Measurements from ENCODE around the gene SUGCT. TPM values are rescaled to one million over a fixed set of nuclear protein-coding genes. Genes with fewer than 3 reads are reported as not detected.

Gene SUGCT
- total RNA-seq, 4 donors from 2014 or later: 1.1 to 3.6 (median 2.6) TPM

DNA sequence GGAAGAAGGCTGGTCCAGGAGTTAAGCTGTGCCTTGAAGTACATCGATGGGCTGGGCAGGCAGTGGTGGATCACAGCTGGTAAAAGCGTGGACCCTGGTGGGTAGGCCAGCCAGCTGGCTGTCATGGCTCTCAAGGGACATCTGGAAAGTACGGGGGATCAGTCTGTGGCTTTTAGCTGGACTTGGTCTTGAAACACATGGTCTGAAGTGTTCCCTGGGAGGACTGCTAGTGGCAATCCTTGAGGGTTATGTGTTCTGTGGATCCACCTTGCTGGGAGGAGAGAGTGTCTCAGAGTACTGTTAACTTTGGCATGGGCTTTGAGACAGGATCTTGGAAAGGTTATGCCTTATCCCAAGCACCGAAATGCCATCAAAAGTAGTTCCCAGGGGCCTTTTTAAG is 754.3 kb downstream of the SUGCT start:
- TF ChIP-seq, protein P1, sequence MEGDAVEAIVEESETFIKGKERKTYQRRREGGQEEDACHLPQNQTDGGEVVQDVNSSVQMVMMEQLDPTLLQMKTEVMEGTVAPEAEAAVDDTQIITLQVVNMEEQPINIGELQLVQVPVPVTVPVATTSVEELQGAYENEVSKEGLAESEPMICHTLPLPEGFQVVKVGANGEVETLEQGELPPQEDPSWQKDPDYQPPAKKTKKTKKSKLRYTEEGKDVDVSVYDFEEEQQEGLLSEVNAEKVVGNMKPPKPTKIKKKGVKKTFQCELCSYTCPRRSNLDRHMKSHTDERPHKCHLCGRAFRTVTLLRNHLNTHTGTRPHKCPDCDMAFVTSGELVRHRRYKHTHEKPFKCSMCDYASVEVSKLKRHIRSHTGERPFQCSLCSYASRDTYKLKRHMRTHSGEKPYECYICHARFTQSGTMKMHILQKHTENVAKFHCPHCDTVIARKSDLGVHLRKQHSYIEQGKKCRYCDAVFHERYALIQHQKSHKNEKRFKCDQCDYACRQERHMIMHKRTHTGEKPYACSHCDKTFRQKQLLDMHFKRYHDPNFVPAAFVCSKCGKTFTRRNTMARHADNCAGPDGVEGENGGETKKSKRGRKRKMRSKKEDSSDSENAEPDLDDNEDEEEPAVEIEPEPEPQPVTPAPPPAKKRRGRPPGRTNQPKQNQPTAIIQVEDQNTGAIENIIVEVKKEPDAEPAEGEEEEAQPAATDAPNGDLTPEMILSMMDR (IDR thresholded peaks at IDR 0.05): no peak
- ATAC-seq (ENCODE audit: low FRiP score) (no peak), DNase-seq (ENCODE audit: low spot score) (no peak)

DNA sequence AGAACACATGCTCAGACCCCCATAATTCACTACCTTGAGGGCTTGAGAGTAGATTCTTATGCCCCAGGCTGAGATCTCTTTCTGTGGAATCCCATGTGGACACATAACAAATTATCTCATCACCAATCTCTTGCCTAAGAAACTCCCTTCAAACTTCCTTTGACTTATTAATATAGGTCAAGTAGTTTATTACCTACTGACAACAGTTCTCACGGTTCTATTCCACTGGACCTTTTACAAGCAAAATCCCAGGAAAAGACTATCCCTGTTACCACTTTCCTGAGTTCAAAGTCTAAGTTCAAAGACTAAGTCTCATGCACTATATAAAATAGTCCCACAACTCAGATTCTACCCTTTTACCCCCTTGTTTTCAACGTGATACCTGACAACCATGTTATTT is 754.7 kb downstream of the SUGCT start:
- no peak for ATAC-seq (ENCODE audit: low FRiP score)
- TF ChIP-seq, protein P1 (IDR thresholded peaks at IDR 0.05): no peak

DNA sequence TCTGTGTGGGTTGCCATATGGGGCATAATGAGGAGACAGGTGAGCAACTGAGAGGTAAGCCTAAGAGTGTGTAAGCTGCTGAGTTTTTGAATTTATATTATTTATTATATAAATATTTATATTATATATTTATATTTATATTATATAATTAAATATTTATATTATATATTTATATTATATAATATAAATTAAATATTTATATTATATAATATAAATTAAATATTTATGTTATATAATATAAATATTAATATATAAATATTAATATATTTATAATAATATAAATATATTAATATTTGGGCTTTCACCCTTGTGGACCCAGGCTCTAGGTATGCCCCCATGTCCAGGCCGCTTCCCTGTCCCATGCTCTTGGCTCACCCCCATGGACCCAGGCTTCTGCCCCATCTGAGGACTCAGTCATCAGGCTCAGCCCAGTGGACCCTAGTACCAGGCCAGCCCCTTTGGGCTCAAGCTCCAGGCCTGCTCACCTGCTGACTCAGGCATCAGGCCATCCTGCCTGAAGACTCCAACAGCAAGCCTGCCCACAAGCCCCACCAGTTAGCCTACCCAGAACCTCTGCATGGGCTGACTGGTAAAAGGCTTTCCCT is 755.4 kb downstream of the SUGCT start:
- ATAC-seq (ENCODE audit: low FRiP score) (no peak), DNase-seq (ENCODE audit: low spot score) (no peak)
- TF ChIP-seq, protein P1 (IDR thresholded peaks at IDR 0.05): no peak

More for the DNA sequence above, 754.7 kb downstream of the SUGCT start:
- DNase-seq (ENCODE audit: low spot score): no peak

DNA sequence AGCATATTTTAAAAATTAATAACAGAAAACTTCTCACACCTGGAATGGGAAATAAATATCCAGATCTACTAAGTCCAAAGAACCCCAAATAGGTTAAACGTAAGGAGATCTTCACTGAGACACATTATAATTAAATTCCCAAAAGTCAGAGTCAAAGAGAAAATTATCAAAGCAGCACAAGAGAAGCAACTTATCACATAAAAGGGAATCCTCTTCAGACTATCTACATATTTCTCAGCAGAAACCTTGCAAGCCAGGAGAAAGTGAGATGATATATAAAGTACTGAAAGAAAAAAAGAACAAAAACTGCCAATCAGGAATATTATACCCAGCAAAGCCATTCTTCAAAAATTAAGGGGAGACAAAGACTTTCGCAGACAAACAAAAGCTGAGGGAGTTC is 756.4 kb downstream of the SUGCT start:
- ATAC-seq (ENCODE audit: low FRiP score): no peak

DNA sequence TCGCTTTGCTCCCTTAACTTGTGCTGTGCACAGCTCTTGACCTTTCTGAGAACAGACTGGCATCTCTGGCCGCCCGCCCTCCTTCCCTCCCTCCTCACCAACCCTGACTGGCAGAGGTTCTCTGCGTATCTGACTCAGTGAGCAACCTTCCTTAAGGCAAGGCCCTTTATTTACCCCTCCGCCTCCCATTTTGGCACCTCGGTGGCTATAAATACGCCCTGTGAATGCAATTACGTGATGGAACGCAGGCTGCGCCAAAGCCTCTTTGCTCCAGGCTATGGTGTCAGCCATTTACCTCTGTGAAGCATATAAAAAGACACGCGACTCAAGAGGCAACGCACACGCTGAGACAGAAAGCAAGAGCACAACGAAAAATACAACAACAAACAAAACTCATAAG is 764.3 kb downstream of the SUGCT start:
- TF ChIP-seq, protein P1 (IDR thresholded peaks at IDR 0.05): no peak
- DNase-seq (ENCODE audit: low spot score) (no peak), ATAC-seq (ENCODE audit: low FRiP score) (no peak)

More for the DNA sequence above, 756.4 kb downstream of the SUGCT start:
- DNase-seq (ENCODE audit: low spot score): no peak
- TF ChIP-seq, protein P1 (IDR thresholded peaks at IDR 0.05): no peak

DNA sequence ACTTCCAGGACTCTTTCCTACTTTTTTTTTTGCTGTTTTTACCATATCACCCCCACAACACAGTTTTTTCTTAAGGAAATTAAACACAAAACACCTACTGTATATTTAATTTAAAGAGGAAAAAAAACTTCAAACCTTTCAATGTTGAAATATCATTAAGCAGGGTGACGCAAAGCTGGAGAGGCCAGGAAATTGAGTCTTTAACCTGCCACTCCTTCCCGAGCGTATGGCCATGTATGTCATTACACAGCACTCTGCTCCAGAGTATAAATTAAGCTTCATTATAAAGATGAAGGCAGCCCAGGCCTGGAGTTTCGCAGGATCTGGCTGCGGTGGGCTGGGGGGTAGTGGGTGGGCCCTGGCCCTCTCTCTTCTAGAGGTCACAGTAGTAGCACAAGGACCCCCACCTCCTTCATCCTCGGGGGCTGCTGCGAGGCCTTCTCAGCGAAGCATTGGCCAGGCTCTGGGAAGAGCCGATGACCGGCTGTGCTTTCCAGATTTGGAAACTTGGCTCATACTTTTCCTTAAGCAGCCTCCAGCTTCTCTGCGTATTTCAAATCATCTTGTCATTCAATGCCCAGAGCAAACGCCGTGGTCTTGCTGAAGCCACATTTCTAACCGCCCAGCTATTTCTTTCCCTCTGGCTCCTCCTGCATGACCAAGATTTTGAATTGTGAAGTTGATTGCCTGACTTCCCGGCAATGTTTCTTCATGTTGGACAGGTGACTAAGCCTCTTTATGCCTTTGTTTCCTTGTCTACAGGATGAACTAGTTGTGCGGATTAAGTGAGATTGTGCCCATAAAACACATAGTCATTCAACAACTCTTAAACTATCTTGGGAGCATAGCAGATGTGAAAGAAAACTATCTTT is 765.1 kb downstream of the SUGCT start:
- ATAC-seq (ENCODE audit: low FRiP score) (no peak), DNase-seq (ENCODE audit: low spot score) (no peak)
- TF ChIP-seq, protein P1 (IDR thresholded peaks at IDR 0.05): no peak
